Right renal pelvis (tissue), 4 donors: Measurements from ENCODE around the gene PCLAF. TPM values are rescaled to one million over a fixed set of nuclear protein-coding genes. Genes with fewer than 3 reads are reported as not detected.
"Not testable (repeated sequence)": the region's sequence is repeated elsewhere in the genome, so short reads cannot be mapped to it uniquely, and the experiment has no call there.

ENCODE experiments used
- DNase-seq, 4 donors: peaks; one replicate each; pipeline ENCODE4 v3.0.0-alpha.2; 2013; ENCODE audit warnings: low read depth in 4 of 4, low spot score in 3 of 4, missing footprints in 1 of 4
- polyA plus RNA-seq, 4 donors: library from polyadenylated mRNA; unstranded; fragments of 120-200 nt; gene quantifications; one replicate each; pipeline ENCODE4 v1.2.1, GENCODE V29; 2013; ENCODE audit not compliant: insufficient read length in 4 of 4

Gene PCLAF
- polyA plus RNA-seq, 4 donors: 51.2 to 61.0 (median 58.4) TPM

DNA sequence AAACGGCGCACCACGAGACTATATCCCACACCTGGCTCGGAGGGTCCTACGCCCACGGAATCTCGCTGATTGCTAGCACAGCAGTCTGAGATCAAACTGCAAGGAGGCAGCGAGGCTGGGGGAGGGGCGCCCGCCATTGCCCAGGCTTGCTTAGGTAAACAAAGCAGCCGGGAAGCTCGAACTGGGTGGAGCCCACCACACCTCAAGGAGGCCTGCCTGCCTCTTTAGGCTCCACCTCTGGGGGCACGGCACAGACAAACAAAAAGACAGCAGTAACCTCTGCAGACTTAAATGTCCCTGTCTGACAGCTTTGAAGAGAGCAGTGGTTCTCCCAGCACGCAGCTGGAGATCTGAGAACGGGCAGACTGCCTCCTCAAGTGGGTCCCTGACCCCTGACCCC is 54.3 kb downstream of the PCLAF start:
- not testable (repeated sequence) for DNase-seq

DNA sequence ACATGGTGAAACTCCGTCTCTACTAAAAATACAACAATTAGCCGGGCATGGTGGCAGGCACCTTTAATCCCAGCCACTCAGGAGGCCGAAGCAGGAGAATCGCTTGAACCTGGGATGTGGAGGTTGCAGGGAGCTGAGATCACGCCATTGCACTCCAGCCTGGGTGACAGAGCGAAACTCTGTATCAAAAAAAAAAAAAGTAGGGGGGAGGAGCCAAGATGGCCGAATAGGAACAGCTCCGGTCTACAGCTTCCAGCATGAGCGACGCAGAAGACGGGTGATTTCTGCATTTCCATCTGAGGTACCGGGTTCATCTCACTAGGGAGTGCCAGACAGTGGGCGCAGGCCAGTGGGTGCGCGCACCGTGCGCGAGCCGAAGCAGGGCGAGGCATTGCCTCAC is 54.8 kb downstream of the PCLAF start:
- DNase-seq: not testable (repeated sequence)

DNA sequence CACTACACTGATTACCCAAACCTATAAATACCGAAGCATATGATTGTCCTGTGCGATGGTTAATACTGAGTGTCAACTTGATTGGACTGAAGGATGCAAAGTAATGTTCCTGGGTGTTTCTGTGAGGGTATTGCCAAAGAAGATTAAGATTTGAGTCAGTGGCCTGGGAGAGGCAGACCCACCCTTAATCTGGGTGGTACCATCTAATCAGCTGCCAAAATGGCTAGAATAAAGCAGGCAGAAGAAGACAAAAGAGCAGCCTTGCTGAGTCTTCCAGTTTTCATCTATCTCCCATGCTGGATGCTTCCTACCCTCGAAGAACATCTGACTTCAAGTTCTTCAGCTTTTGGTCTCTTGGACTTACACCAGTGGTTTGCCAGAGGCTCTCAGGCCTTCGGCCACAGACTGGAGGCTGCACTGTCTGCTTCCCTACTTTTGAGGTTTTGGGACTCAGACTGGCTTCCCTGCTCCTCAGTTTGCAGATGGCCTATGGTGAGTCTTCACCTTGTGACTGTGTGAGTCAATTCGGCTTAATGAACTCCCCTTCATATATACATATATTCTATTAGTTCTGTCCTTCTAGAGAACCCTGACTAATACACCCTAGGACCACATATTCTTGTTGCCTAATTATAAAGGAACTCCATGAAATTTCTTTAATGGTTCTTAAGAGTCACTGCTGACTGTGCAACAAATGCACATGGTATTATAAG is 56.9 kb downstream of the PCLAF start:
- no peak for DNase-seq

DNA sequence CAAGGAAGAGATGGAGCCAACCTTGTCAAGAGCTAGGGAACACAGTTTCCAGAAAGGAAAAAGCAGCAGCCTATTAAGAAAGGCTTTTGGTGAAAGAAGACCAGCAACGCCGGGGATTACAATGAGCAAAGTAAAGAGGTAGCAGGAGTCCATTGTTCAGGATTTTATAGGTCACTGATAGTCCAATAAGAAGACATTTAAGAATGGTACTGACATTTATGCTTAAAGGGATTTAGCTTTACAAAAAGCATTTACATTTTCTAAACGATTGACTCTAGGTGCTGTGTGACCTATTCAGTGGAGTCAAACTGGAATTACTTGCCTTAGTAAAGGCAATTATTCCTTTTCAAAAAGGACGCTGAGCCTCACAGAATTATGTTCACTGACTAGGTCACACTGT is 66.0 kb downstream of the PCLAF start:
- DNase-seq: no peak

DNA sequence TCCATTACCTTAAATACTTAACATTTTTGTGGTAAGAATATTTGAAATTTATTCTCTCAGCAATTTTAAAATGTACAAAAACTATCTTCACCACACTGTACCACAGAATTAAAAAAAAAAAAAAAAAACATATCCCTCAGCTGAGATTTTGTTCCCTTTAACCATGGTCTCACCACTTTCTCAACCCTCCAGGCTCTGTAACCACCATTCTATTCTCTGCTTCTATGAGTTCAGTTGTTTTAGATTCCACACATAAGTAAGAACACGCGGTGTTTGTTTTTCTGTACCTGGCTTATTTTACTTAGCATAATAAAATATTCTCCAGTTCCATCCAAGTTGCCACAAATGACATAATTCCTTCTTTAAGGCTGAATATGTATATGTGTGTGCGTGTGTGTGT is 66.8 kb downstream of the PCLAF start:
- DNase-seq: no peak

Other genes with a start within 250 kb of the PCLAF start
- gene SNX22, start 229.7 kb downstream of the PCLAF start, polyA plus RNA-seq: 1 to 10 TPM in 3 of 4 donors, under 1 TPM in 1; 0.82 to 1.6 (median 1.2) TPM
- gene PPIB, start 218.4 kb downstream of the PCLAF start, polyA plus RNA-seq: 100 to 1,000 TPM; 515 to 625 (median 600) TPM
- gene CSNK1G1, start 25.3 kb downstream of the PCLAF start, polyA plus RNA-seq: 10 to 100 TPM; 18.7 to 23.1 (median 21.1) TPM
- gene TRIP4, start 6.4 kb upstream of the PCLAF start, polyA plus RNA-seq: 10 to 100 TPM; 38.8 to 47.6 (median 43.0) TPM
- gene ZNF609, start 79.1 kb upstream of the PCLAF start, polyA plus RNA-seq: 10 to 100 TPM; 34.9 to 37.7 (median 36.3) TPM